Breast epithelium (tissue), 3 donors: ENCODE measurements around the gene AXIN2.

Source experiments
- POLR2AphosphoS5 ChIP-seq, 3 donors: sonication (generic); formaldehyde crosslinking; IDR thresholded peaks; one replicate each; pipeline ENCODE4 v1.6.1; 2017; ENCODE audit warnings: antibody characterized with exemption in 3 of 3
- TF ChIP-seq, protein P1 (sequence below), 3 donors: fragments of 450-650 bp; IDR thresholded peaks; one replicate each; pipeline ENCODE4 v1.5.1; 2016 to 2017; ENCODE audit warnings: antibody characterized with exemption in 3 of 3, mild to moderate bottlenecking in 3 of 3, moderate library complexity in 3 of 3

DNA sequence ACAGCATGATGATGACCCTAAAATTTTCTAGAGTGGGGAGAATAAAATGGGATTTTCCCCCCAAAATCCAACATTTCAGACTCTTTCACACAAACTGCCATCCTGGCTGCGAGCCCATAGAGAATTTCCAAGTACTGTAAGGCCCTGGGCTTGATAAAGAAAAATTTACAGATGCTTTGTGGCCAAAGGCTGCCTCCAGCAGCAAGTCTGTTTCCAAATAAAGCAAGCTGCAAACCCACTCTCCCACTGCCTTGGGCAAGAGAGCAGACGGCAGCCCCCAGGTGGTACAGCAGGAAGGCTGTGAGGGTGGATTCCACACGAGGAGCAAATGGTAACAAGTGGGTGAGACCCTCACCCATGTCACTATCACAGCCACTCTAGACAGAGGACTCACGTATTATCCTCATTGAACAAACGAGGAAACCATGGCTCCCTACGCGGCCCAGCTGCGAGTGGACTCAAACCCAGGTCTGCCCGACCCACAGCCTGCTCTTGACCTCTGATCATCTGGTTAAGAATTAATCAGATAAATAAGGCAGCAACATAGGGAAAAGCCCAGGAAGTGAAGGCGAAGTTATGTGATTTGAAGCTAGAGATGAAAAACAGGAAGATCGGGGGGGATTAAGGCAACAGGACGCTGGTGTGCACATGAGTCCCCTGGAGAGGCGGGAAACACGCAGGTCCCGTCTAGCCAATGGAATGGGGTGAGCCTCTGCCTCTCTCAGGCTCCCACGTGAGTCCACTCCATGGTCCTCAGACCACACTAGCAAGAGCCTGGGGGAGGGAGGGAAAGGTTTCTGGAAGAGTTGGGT is 37.4 kb downstream of the AXIN2 start:
- TF ChIP-seq, protein P1, sequence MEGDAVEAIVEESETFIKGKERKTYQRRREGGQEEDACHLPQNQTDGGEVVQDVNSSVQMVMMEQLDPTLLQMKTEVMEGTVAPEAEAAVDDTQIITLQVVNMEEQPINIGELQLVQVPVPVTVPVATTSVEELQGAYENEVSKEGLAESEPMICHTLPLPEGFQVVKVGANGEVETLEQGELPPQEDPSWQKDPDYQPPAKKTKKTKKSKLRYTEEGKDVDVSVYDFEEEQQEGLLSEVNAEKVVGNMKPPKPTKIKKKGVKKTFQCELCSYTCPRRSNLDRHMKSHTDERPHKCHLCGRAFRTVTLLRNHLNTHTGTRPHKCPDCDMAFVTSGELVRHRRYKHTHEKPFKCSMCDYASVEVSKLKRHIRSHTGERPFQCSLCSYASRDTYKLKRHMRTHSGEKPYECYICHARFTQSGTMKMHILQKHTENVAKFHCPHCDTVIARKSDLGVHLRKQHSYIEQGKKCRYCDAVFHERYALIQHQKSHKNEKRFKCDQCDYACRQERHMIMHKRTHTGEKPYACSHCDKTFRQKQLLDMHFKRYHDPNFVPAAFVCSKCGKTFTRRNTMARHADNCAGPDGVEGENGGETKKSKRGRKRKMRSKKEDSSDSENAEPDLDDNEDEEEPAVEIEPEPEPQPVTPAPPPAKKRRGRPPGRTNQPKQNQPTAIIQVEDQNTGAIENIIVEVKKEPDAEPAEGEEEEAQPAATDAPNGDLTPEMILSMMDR (IDR thresholded peaks at IDR 0.05), result no peak
- no peak for TF ChIP-seq POLR2AphosphoS5 (IDR thresholded peaks at IDR 0.05)
